GM08714 (cell line): Measurements from ENCODE around the gene PIK3CB.

Experiments used
- H3K4me3 ChIP-seq: fragments of 200-500 bp; sonication (Bioruptor generic); 2 replicates; pipeline ENCODE4 v1.5.1; 2014; ENCODE audit warnings: mild to moderate bottlenecking, low read length, inconsistent platforms
- ZNF274 ChIP-seq: IDR thresholded peaks from 2 replicates; pipeline ENCODE4 v1.6.1; 2012; ENCODE audit warnings: mild to moderate bottlenecking, low read depth, low read length

The PIK3CB gene

GRCh38 chr3:138834596-138835396 lies at the start of gene PIK3CB:
Gene PIK3CB (minus strand): TSS chr3:138834928. CDS start chr3:138759343, 75,585 bp downstream.
- peak within 1 kb of the TSS; percentile 98 for H3K4me3 ChIP-seq

GRCh38 chr3:138881233-138881632 lies 46.5 kb upstream of the PIK3CB start:
- no peak for TF ChIP-seq ZNF274

More at GRCh38 chr3:138834596-138835396, at the start of gene PIK3CB:
- no peak for TF ChIP-seq ZNF274

GRCh38 chr3:138879541-138880380 lies 45.0 kb upstream of the PIK3CB start:
- no peak overlapping the region for H3K4me3 ChIP-seq
- TF ChIP-seq ZNF274 = no peak

More at GRCh38 chr3:138881233-138881632, 46.5 kb upstream of the PIK3CB start:
- no peak overlapping the region for H3K4me3 ChIP-seq

- TF ChIP-seq ZNF274 = no peak
- no peak overlapping the region for H3K4me3 ChIP-seq
Observed at GRCh38 chr3:138877226-138877625, 42.5 kb upstream of the PIK3CB start.

GRCh38 chr3:138875754-138876664 lies 41.3 kb upstream of the PIK3CB start:
- no peak overlapping the region for H3K4me3 ChIP-seq
- TF ChIP-seq ZNF274 = no peak

GRCh38 chr3:138875096-138875753 lies 40.5 kb upstream of the PIK3CB start:
- no peak overlapping the region for H3K4me3 ChIP-seq
- TF ChIP-seq ZNF274 = no peak

GRCh38 chr3:138873471-138874278 lies 38.9 kb upstream of the PIK3CB start:
- H3K4me3 ChIP-seq = no peak overlapping the region
- no peak for TF ChIP-seq ZNF274

GRCh38 chr3:138872632-138873031 lies 37.9 kb upstream of the PIK3CB start:
- no peak for TF ChIP-seq ZNF274
- H3K4me3 ChIP-seq = no peak overlapping the region

GRCh38 chr3:138867996-138868395 lies 33.3 kb upstream of the PIK3CB start:
- H3K4me3 ChIP-seq = no peak overlapping the region
- no peak for TF ChIP-seq ZNF274

- H3K4me3 ChIP-seq = no peak overlapping the region
- TF ChIP-seq ZNF274 = no peak
Observed at GRCh38 chr3:138863776-138864113, 29.0 kb upstream of the PIK3CB start.

- no peak for TF ChIP-seq ZNF274
Observed at GRCh38 chr3:138862924-138863775, 28.4 kb upstream of the PIK3CB start.

GRCh38 chr3:138862531-138862923 lies 27.8 kb upstream of the PIK3CB start:
- no peak overlapping the region for H3K4me3 ChIP-seq
- TF ChIP-seq ZNF274 = no peak

More at GRCh38 chr3:138862924-138863775, 28.4 kb upstream of the PIK3CB start:
- no peak overlapping the region for H3K4me3 ChIP-seq
